ENCODE measurements around the gene CCDC146. TPM values are rescaled to one million over a fixed set of nuclear protein-coding genes. Genes with fewer than 3 reads are reported as not detected.
"Not testable (repeated sequence)": the region's sequence is repeated elsewhere in the genome, so short reads cannot be mapped to it uniquely, and the experiment has no call there.

The CCDC146 gene
- total and polyA plus RNA-seq, 12 donors, result 1.7 to 10.8 (median 7.0) TPM

DNA sequence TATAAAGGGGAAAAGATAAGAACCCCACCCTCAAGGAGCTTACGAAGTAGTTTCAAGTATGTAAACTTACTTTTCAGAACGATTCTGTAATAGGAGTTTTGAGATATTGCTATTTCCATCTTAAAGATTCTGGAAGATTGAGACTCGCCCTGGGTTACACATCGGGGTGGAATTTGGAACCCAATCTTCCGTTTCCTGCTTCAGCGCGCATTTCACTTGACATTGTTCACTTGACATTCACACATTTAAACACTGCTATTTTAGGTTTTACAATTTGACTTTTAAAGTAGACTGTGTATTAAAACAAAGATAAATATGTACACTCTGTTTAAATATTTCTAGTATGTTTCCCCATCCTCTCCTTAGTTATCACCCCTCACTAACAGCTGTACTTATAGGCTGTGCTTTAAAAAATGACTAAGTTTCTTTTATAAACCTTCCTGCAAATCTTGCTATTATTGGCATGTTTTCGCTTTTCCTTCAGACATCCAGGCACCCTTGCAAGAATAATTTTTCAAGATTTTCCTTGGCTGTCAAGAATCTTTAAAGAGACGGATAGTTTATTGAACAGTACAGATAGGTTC is 55.0 kb downstream of the CCDC146 start:
- ATAC-seq; H3K27ac ChIP-seq; H3K4me3 ChIP-seq; H3K27me3 ChIP-seq; H3K9me3 ChIP-seq; H3K36me3 ChIP-seq; intact Hi-C loops (cut with DNase I); H3K4me1 ChIP-seq; DNase-seq: not testable (repeated sequence)
- 67 to 78% methylated on average over 9 of the region's 9 CpGs for WGBS, 2 donors

DNA sequence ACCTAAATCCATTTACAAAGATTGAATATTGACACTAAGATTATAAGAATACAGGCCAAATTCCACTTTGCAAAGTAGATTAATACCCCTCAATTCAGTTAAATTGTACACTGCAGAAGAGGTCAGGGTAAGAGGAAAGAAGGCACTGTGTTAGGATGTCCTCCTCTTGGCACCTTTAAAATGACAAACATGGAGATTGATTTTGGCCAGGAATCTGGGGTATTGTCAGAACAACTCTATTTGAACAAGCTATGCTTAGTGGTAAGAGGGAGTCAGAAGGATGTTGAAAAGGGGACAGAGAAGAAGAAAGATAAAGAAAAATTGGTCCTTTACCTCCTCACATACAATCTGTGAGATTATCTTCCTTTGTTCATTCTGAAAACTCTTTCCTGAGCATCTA is 55.6 kb downstream of the CCDC146 start:
- H3K9me3 ChIP-seq; H3K27me3 ChIP-seq; H3K4me1 ChIP-seq; DNase-seq; H3K27ac ChIP-seq; ATAC-seq; H3K36me3 ChIP-seq; H3K4me3 ChIP-seq; intact Hi-C loops (cut with DNase I): not testable (repeated sequence)

DNA sequence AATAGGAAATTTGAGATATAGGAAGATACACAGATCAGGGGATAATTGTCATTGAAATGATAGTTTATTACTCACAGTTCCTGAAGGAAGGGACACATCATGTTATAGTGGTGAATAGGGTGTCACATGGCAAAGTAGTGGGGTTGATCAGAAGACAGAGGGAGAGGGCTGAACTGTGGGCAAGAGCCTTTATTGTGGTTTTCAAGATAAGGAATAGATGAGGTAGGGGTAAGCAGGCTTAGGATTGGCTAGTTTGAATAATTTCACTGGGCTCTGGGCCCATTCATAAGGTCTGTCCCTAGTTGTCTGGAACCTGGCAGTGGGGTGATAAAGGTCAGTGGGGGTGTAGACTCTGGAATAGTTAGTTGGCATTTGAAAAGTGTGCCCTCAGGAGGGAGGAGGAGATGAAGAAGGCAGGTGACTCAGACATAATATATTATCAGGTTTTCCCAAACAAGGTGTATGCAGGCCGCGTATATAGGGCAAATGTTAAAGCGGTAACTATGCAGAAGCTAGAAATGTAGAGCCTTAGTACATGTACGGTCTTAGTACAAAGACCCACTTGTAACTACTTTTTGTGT is 58.7 kb downstream of the CCDC146 start:
- intact Hi-C loops (cut with DNase I), result no loop called here
- 96 to 99% methylated on average over 4 of the region's 4 CpGs for WGBS, 2 donors
- DNase-seq (no peak), ATAC-seq (no peak)
- Histone ChIP-seq H3K36me3 (no peaks in the 10 kb centered on the region), H3K4me1 (peaks cover 0 to 28% (median 0%) of the 10 kb centered on the region in 9 donors), H3K9me3 (peaks cover 0 to 1% (median 0%) of the 10 kb centered on the region in 11 donors), H3K27ac (no peak overlapping the region), H3K27me3 (no peaks in the 10 kb centered on the region), H3K4me3 (no peak overlapping the region)
- TF ChIP-seq, protein P1, sequence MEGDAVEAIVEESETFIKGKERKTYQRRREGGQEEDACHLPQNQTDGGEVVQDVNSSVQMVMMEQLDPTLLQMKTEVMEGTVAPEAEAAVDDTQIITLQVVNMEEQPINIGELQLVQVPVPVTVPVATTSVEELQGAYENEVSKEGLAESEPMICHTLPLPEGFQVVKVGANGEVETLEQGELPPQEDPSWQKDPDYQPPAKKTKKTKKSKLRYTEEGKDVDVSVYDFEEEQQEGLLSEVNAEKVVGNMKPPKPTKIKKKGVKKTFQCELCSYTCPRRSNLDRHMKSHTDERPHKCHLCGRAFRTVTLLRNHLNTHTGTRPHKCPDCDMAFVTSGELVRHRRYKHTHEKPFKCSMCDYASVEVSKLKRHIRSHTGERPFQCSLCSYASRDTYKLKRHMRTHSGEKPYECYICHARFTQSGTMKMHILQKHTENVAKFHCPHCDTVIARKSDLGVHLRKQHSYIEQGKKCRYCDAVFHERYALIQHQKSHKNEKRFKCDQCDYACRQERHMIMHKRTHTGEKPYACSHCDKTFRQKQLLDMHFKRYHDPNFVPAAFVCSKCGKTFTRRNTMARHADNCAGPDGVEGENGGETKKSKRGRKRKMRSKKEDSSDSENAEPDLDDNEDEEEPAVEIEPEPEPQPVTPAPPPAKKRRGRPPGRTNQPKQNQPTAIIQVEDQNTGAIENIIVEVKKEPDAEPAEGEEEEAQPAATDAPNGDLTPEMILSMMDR (IDR thresholded peaks at IDR 0.05), result no peak

DNA sequence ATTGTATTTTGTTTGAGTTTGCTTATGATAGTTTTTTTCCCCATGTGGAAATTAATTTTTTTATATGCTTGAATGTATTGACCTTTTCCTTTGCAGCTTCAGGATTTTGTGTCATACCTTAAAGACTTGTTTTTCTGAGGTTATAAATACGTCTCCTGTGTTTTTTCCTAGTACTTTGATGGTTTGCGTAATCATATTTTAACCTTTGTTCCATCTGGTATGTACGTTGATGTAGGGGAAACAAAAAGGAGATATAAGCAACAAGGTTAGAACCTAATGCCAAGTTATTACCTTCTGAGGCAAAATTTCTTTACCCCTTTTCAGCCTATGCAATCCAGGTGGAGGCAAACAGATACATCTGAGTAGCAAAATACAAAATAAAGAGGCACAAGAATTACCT is 59.3 kb downstream of the CCDC146 start:
- no peak overlapping the region for H3K27ac ChIP-seq
- H3K4me1 ChIP-seq, result peaks cover 0 to 28% (median 0%) of the 10 kb centered on the region in 9 donors
- H3K27me3 ChIP-seq, result no peaks in the 10 kb centered on the region
- intact Hi-C loops (cut with DNase I), result no loop called here
- H3K4me3 ChIP-seq, result no peak overlapping the region
- H3K36me3 ChIP-seq, result no peaks in the 10 kb centered on the region
- peaks cover 0 to 3% (median 0%) of the 10 kb centered on the region in 11 donors for H3K9me3 ChIP-seq
- TF ChIP-seq, protein P1 (IDR thresholded peaks at IDR 0.05), result no peak
- no peak for DNase-seq
- WGBS, 2 donors, result 93 to 95% methylated on average over 3 of the region's 3 CpGs
- ATAC-seq, result no peak

DNA sequence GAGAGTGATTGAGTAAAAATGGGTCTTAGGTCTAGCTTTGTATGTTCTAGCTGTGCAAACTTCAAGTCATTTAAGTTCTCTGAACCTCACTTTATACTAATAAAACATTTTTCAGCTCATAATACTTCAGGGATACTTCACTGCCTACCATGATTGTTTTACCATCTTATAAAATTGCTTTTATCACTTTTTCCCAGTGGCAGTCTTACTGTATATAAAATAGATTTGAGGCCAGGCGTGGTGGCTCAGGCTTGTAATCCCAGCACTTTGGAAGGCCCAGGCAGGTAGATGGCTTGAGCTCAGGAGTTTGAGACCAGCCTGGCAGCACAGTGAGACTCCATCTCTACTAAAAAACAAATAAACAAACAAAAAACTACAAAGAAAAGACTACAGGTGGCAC is 59.8 kb downstream of the CCDC146 start:
- intact Hi-C loops (cut with DNase I), result no loop called here
- peaks cover 0 to 3% (median 0%) of the 10 kb centered on the region in 11 donors for H3K9me3 ChIP-seq
- no peak for DNase-seq
- 100% methylated on average over 1 of the region's 1 CpG for WGBS, 2 donors
- peaks cover 0 to 32% (median 0%) of the 10 kb centered on the region in 9 donors for H3K4me1 ChIP-seq
- no peak overlapping the region for H3K4me3 ChIP-seq
- no peaks in the 10 kb centered on the region for H3K27me3 ChIP-seq
- ATAC-seq, result no peak
- no peak overlapping the region for H3K27ac ChIP-seq
- H3K36me3 ChIP-seq, result no peaks in the 10 kb centered on the region
- TF ChIP-seq, protein P1 (IDR thresholded peaks at IDR 0.05), result no peak

Data from heart right ventricle (tissue), 16 donors.